ENCODE results near the gene NLK. TPM values are rescaled to one million over a fixed set of nuclear protein-coding genes. Genes with fewer than 3 reads are reported as not detected.
"Not testable (repeated sequence)": the region's sequence is repeated elsewhere in the genome, so short reads cannot be mapped to it uniquely, and the experiment has no call there.

NLK gene
- total and polyA plus RNA-seq, 2 of the 13 experiments (the other 11 are each of a cell fraction or from before 2014, with no cell fraction given): 13.4 to 14.6 TPM

DNA sequence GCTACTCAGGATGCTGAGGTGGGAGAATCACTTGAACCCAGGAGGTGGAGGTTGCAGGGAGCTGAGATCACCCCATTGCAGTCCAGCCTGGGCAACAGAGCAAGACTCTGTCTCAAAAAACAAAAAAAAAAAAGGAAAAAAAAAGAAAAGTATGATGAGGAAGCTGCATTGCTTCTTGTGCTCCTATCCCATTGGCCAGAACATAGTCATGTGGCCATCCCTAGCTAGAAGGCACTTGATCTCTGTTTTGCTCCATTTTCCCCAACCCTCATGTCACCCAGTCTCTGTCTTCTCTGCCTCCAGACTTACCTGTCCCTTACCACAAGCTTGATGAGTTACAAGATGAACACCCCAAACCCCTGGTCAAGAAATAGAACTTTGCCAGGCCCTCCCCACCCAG lies 163.8 kb downstream of the NLK start:
- no peak for TF ChIP-seq TCF7 (IDR thresholded peaks at IDR 0.05; ENCODE audit: low read depth)
- no peaks in the 10 kb centered on the region for H3K4me1 ChIP-seq (ENCODE audit: insufficient read depth, low read length)
- no peak for DNase-seq (ENCODE audit: low spot score)
- H3K27me3 ChIP-seq (ENCODE audit: control insufficient read depth in 1 of 2, insufficient read depth in 2 of 2, low read length in 2 of 2): no peaks in the 10 kb centered on the region
- no peak overlapping the region for H3K9ac ChIP-seq (ENCODE audit: insufficient read depth, low read depth, low read length)
- H3K4me2 ChIP-seq (ENCODE audit: low read depth, low read length): no peak overlapping the region
- H2AFZ ChIP-seq (ENCODE audit: low read length): no peak overlapping the region
- H3K4me3 ChIP-seq (replicated peaks in 1 of 3; ENCODE audit: insufficient read depth in 1 of 3, low read depth in 2 of 3, low read length in 3 of 3): no peak overlapping the region
- no peaks in the 10 kb centered on the region for H3K9me3 ChIP-seq (ENCODE audit: low read length)
- no peaks in the 10 kb centered on the region for H3K36me3 ChIP-seq (replicated peaks in 1 of 2; ENCODE audit: control insufficient read depth in 1 of 2, insufficient read depth in 2 of 2, low read length in 2 of 2)
- BruUV-seq (replicated peaks): no TSS peak
- CTCF ChIA-PET (ENCODE audit: low intra/inter-chr PET ratio, low total read pairs): no interaction called here
- in situ Hi-C loops (cut with HindIII; ENCODE audit: extremely low pct_ligation_motif_present, low pct_unique_long_range_greater_than_20kb) (no loop called here), intact Hi-C loops (cut with micrococcal nuclease; ENCODE audit: unreplicated experiment) (no loop called here)
- no peak overlapping the region for H3K27ac ChIP-seq (ENCODE audit: extremely low read length, insufficient read depth, low read length)
- no peak for ATAC-seq
- H3K79me2 ChIP-seq (ENCODE audit: insufficient read depth, low read length): no peaks in the 10 kb centered on the region
- POLR2A ChIA-PET: no interaction called here
- no peaks in the 10 kb centered on the region for H4K20me1 ChIP-seq (ENCODE audit: insufficient read depth, low read length)
- no peak for FAIRE-seq

DNA sequence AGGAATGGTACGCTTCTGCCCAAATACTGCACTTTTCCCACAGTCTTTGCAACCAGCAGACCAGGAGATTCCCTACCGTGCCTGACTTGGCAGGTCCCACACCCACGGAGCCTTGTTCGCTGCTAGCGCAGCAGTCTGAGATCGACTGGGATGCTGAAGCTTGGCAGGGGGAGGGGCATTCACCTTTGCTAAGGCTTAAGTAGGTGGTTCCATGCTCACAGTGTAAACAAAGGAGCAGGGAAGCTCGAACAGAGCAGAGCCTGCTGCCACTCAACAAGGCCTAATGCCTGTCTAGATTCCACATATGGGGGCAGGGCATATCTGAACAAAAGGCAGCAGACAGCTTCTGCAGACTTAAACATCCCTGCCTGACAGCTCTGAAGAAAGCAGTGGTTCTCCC lies 169.3 kb downstream of the NLK start:
- no TSS peak for BruUV-seq (replicated peaks)
- Histone ChIP-seq H2AFZ (ENCODE audit: low read length) (no peak overlapping the region), H3K4me1 (ENCODE audit: insufficient read depth, low read length) (no peaks in the 10 kb centered on the region), H3K27ac (ENCODE audit: extremely low read length, insufficient read depth, low read length) (no peak overlapping the region), H3K9ac (ENCODE audit: insufficient read depth, low read depth, low read length) (no peak overlapping the region), H3K27me3 (ENCODE audit: control insufficient read depth in 1 of 2, insufficient read depth in 2 of 2, low read length in 2 of 2) (0 out of 5 replicates have a peak, but pooled peaks cover 0 to under 1% of the 10 kb centered on the region in 2 experiments), H3K79me2 (ENCODE audit: insufficient read depth, low read length) (no peaks in the 10 kb centered on the region), H3K9me3 (ENCODE audit: low read length) (no peaks in the 10 kb centered on the region), H3K4me3 (replicated peaks in 1 of 3; ENCODE audit: insufficient read depth in 1 of 3, low read depth in 2 of 3, low read length in 3 of 3) (no peak overlapping the region), H3K4me2 (ENCODE audit: low read depth, low read length) (no peak overlapping the region), H4K20me1 (ENCODE audit: insufficient read depth, low read length) (no peaks in the 10 kb centered on the region), H3K36me3 (replicated peaks in 1 of 2; ENCODE audit: control insufficient read depth in 1 of 2, insufficient read depth in 2 of 2, low read length in 2 of 2) (no peaks in the 10 kb centered on the region)
- FAIRE-seq (no peak), ATAC-seq (no peak), DNase-seq (ENCODE audit: low spot score) (no peak)
- in situ Hi-C loops (cut with HindIII; ENCODE audit: extremely low pct_ligation_motif_present, low pct_unique_long_range_greater_than_20kb) (no loop called here), intact Hi-C loops (cut with micrococcal nuclease; ENCODE audit: unreplicated experiment) (no loop called here)
- 71% methylated on average over 5 of the region's 7 CpGs for WGBS (ENCODE audit: low lambda C conversion rate)
- ChIA-PET CTCF (ENCODE audit: low intra/inter-chr PET ratio, low total read pairs) (no interaction called here), POLR2A (no interaction called here)
- TF ChIP-seq GZF1 (CRISPR knock-in tag; IDR thresholded peaks at IDR 0.05) (no peak), EP300 (IDR thresholded peaks at IDR 0.05; ENCODE audit: low read depth in 2 of 2, low read length in 2 of 2) (no peak), EP300 (CRISPR knock-in tag; IDR thresholded peaks at IDR 0.05; ENCODE audit: borderline replicate concordance) (no peak), MYNN (CRISPR knock-in tag; IDR thresholded peaks at IDR 0.05; ENCODE audit: low read depth) (no peak), ZFP36L2 (CRISPR knock-in tag; IDR thresholded peaks at IDR 0.05) (no peak), SALL1 (CRISPR knock-in tag; IDR thresholded peaks at IDR 0.05) (no peak), ARID2 (CRISPR knock-in tag; IDR thresholded peaks at IDR 0.05; ENCODE audit: borderline replicate concordance) (no peak), ZNF232 (CRISPR knock-in tag; IDR thresholded peaks at IDR 0.05; ENCODE audit: borderline replicate concordance) (no peak), PCBP1 (IDR thresholded peaks at IDR 0.05; ENCODE audit: borderline replicate concordance, low read depth, low read length) (no peak), HNF4A (CRISPR knock-in tag; IDR thresholded peaks at IDR 0.05) (no peak)
- TF ChIP-seq, protein P1, sequence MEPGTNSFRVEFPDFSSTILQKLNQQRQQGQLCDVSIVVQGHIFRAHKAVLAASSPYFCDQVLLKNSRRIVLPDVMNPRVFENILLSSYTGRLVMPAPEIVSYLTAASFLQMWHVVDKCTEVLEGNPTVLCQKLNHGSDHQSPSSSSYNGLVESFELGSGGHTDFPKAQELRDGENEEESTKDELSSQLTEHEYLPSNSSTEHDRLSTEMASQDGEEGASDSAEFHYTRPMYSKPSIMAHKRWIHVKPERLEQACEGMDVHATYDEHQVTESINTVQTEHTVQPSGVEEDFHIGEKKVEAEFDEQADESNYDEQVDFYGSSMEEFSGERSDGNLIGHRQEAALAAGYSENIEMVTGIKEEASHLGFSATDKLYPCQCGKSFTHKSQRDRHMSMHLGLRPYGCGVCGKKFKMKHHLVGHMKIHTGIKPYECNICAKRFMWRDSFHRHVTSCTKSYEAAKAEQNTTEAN (CRISPR knock-in tag; conservative IDR thresholded peaks at IDR 0.05): no peak
- TF ChIP-seq, protein P2, sequence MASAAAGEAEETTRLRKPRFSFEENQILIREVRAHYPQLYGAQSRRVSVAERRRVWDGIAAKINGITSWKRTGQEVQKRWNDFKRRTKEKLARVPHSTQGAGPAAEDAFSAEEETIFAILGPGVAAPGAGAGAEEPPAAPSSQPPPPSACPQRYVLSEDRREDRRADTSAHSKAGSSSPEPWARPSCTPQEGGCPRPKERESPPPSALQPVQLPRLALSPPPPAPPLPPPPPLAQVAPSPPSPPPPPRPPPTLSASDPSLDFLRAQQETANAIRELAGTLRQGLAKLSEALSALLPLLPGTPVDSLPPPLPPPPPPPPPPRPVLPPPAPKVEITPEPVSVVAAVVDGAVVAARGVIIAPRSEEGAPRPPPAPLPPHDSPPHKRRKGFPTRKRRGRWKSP (CRISPR knock-in tag; IDR thresholded peaks at IDR 0.05): no peak

DNA sequence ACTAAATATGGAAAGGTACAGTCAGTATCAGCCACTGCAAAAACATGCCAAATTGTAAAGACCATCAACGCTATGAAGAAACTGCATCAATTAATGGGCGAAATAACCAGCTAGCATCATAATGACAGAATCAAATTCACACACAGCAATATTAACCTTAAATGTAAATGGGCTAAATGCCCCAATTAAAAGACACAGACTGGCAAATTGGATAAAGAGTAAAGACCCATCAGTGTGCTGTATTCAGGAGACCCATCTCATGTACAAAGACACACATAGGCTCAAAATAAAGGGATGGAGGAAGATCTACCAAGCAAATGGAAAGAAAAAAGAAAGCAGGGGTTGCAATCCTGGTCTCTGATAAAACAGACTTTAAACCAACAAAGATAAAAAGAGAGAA lies 171.1 kb downstream of the NLK start:
- H3K9me3 ChIP-seq (ENCODE audit: low read length); H3K27me3 ChIP-seq (ENCODE audit: control insufficient read depth in 1 of 2, insufficient read depth in 2 of 2, low read length in 2 of 2); in situ Hi-C loops (cut with HindIII; ENCODE audit: extremely low pct_ligation_motif_present, low pct_unique_long_range_greater_than_20kb); ATAC-seq; H3K36me3 ChIP-seq (replicated peaks in 1 of 2; ENCODE audit: control insufficient read depth in 1 of 2, insufficient read depth in 2 of 2, low read length in 2 of 2); H3K4me3 ChIP-seq (replicated peaks in 1 of 3; ENCODE audit: insufficient read depth in 1 of 3, low read depth in 2 of 3, low read length in 3 of 3); POLR2A ChIA-PET; H3K9ac ChIP-seq (ENCODE audit: insufficient read depth, low read depth, low read length); CTCF ChIA-PET (ENCODE audit: low intra/inter-chr PET ratio, low total read pairs); H2AFZ ChIP-seq (ENCODE audit: low read length); H3K79me2 ChIP-seq (ENCODE audit: insufficient read depth, low read length); H4K20me1 ChIP-seq (ENCODE audit: insufficient read depth, low read length); DNase-seq (ENCODE audit: low spot score); BruUV-seq (replicated peaks); H3K4me1 ChIP-seq (ENCODE audit: insufficient read depth, low read length); FAIRE-seq; intact Hi-C loops (cut with micrococcal nuclease; ENCODE audit: unreplicated experiment); H3K4me2 ChIP-seq (ENCODE audit: low read depth, low read length); H3K27ac ChIP-seq (ENCODE audit: extremely low read length, insufficient read depth, low read length): not testable (repeated sequence)
- 18% methylated on average over 2 of the region's 2 CpGs for WGBS (ENCODE audit: low lambda C conversion rate)
